GM23338 (cell line): ENCODE results near the gene TEPSIN. TPM values are rescaled to one million over a fixed set of nuclear protein-coding genes. Genes with fewer than 3 reads are reported as not detected.

Experiments
- ATAC-seq: fragments of 200-7000 bp; cut with Tn5 transposase; 3 replicates; pipeline ENCODE4 v1.9.1; 2020
- DNase-seq: peaks from one replicate; pipeline ENCODE4 v3.0.0-alpha.2; 2015; ENCODE audit warnings: low spot score
- H2AFZ ChIP-seq: fragments of 200-600 bp; sonication (generic); 2 replicates; pipeline ENCODE4 v1.8.0; 2016; ENCODE audit warnings: antibody characterized with exemption, mild to moderate bottlenecking, moderate library complexity
- H3F3A ChIP-seq: fragments of 200-600 bp; sonication (generic); replicated peaks from 2 replicates; pipeline ENCODE4 v1.8.0; 2017; ENCODE audit warnings: antibody characterized with exemption, mixed run types, low read depth
- H3K27ac ChIP-seq: fragments of 200-600 bp; sonication (generic); 2 replicates; pipeline ENCODE4 v1.6.1; 2016; ENCODE audit warnings: low read depth
- H3K27me3 ChIP-seq: fragments of 200-600 bp; sonication (generic); 2 replicates; pipeline ENCODE4 v1.8.0; 2016; ENCODE audit warnings: mild to moderate bottlenecking, mixed run types, moderate library complexity; ENCODE audit not compliant: insufficient read depth
- H3K36me3 ChIP-seq: fragments of 200-600 bp; sonication (generic); 2 replicates; pipeline ENCODE4 v1.8.0; 2016; ENCODE audit warnings: mild to moderate bottlenecking; ENCODE audit not compliant: insufficient read depth
- H3K4me1 ChIP-seq: fragments of 200-600 bp; sonication (generic); 2 replicates; pipeline ENCODE4 v1.8.0; 2016; ENCODE audit warnings: mild to moderate bottlenecking, moderate library complexity; ENCODE audit not compliant: insufficient read depth
- H3K4me2 ChIP-seq: fragments of 200-600 bp; sonication (generic); 2 replicates; pipeline ENCODE4 v1.7.1; 2017; ENCODE audit warnings: mixed run types
- H3K4me3 ChIP-seq: fragments of 200-600 bp; sonication (generic); 2 replicates; pipeline ENCODE4 v1.6.1; 2016; ENCODE audit warnings: mixed run types
- H3K79me2 ChIP-seq: fragments of 200-600 bp; sonication (generic); replicated peaks from 2 replicates; pipeline ENCODE4 v1.8.0; 2017; ENCODE audit warnings: mild to moderate bottlenecking; ENCODE audit not compliant: insufficient read depth
- H3K9me2 ChIP-seq: fragments of 200-600 bp; sonication (generic); 2 replicates; pipeline ENCODE4 v1.8.0; 2017; ENCODE audit not compliant: insufficient read depth
- H4K20me1 ChIP-seq: fragments of 200-600 bp; sonication (generic); replicated peaks from 2 replicates; pipeline ENCODE4 v1.8.0; 2017; ENCODE audit warnings: mild to moderate bottlenecking; ENCODE audit not compliant: insufficient read depth
- H3K27ac Mint-ChIP-seq: 2 replicates; pipeline ENCODE4 v1.8.0; 2020; ENCODE audit warnings: inconsistent platforms, mild to moderate bottlenecking, moderate library complexity, mixed read lengths
- H3K27me3 Mint-ChIP-seq: 3 replicates; pipeline ENCODE4 v1.8.0; 2022; ENCODE audit warnings: low read depth, mild to moderate bottlenecking, moderate library complexity, mixed read lengths, inconsistent platforms; ENCODE audit not compliant: insufficient read depth, poor library complexity
- H3K36me3 Mint-ChIP-seq: 3 replicates; pipeline ENCODE4 v1.8.0; 2021; ENCODE audit warnings: low read depth, mild to moderate bottlenecking, inconsistent platforms, moderate library complexity, mixed read lengths
- H3K4me1 Mint-ChIP-seq: 3 replicates; pipeline ENCODE4 v1.8.0; 2020; ENCODE audit warnings: mild to moderate bottlenecking, inconsistent platforms, mixed read lengths
- H3K4me3 Mint-ChIP-seq: 3 replicates; pipeline ENCODE4 v1.8.0; 2021; ENCODE audit warnings: moderate library complexity, mild to moderate bottlenecking, inconsistent platforms, mixed read lengths
- H3K9me3 Mint-ChIP-seq: 3 replicates; pipeline ENCODE4 v1.8.0; 2020; ENCODE audit warnings: moderate library complexity, mild to moderate bottlenecking, inconsistent platforms, mixed read lengths
- CREB1 ChIP-seq: fragments of 250-450 bp; sonication (Bioruptor Pico); IDR thresholded peaks from 2 replicates; pipeline ENCODE4 v1.5.0; 2020; ENCODE audit warnings: low read depth, mild to moderate bottlenecking, moderate library complexity
- CTCF ChIP-seq, 2 experiments: fragments of 200-600 bp in 1 of 2; sonication (generic) in 1 of 2; conservative IDR thresholded peaks; 2 replicates each; pipeline versions ENCODE4 v1.5.1 to v1.6.1; 2016 to 2017; ENCODE audit warnings: antibody characterized with exemption in 2 of 2, low read depth in 2 of 2, mild to moderate bottlenecking in 2 of 2, moderate library complexity in 1 of 2
- EZH2 ChIP-seq: fragments of 200-600 bp; sonication (generic); IDR thresholded peaks from one replicate; pipeline ENCODE4 v1.8.0; 2017; ENCODE audit warnings: antibody characterized with exemption, mild to moderate bottlenecking, low read depth; ENCODE audit not compliant: unreplicated experiment
- EZH2phosphoT487 ChIP-seq: fragments of 200-600 bp; sonication (generic); IDR thresholded peaks from one replicate; pipeline ENCODE4 v1.8.1; 2018; ENCODE audit warnings: antibody characterized with exemption; ENCODE audit not compliant: unreplicated experiment
- JUNB ChIP-seq: IDR thresholded peaks from one replicate; pipeline ENCODE4 v1.6.1; 2016; ENCODE audit warnings: antibody characterized with exemption; ENCODE audit not compliant: unreplicated experiment
- NANOG ChIP-seq: IDR thresholded peaks from 2 replicates; pipeline ENCODE4 v1.6.1; 2016; ENCODE audit warnings: antibody characterized with exemption, borderline replicate concordance
- POLR2AphosphoS5 ChIP-seq: IDR thresholded peaks from 2 replicates; pipeline ENCODE4 v1.6.1; 2016; ENCODE audit warnings: antibody characterized with exemption, low read depth
- REST ChIP-seq: IDR thresholded peaks from one replicate; pipeline ENCODE4 v1.6.1; 2018; ENCODE audit warnings: antibody characterized with exemption; ENCODE audit not compliant: unreplicated experiment
- STAT1 ChIP-seq: IDR thresholded peaks from one replicate; pipeline ENCODE4 v1.6.1; 2016; ENCODE audit warnings: antibody characterized with exemption; ENCODE audit not compliant: unreplicated experiment
- ZNF114 ChIP-seq: fragments of 250-450 bp; sonication (Bioruptor Pico); IDR thresholded peaks from 2 replicates; pipeline ENCODE4 v1.5.0; 2020; ENCODE audit warnings: mild to moderate bottlenecking, moderate library complexity
- ZNF331 ChIP-seq: fragments of 250-450 bp; sonication (Bioruptor Pico); IDR thresholded peaks from 2 replicates; pipeline ENCODE4 v1.5.0; 2020; ENCODE audit warnings: low read depth, mild to moderate bottlenecking, moderate library complexity
- ZNF462 ChIP-seq: fragments of 250-450 bp; sonication (Bioruptor Pico); IDR thresholded peaks from 2 replicates; pipeline ENCODE4 v1.5.0; 2020; ENCODE audit warnings: mild to moderate bottlenecking, moderate library complexity
- polyA plus RNA-seq: library from polyadenylated mRNA; unstranded; fragments of >200 nt; fragmentation: Nextera tagmentation; extraction: Ambion mirVana; gene quantifications from 2 replicates; pipeline ENCODE4 v1.2.1, GENCODE V29; 2016
- total RNA-seq: library from RNA; depleted of rRNA; stranded (reverse); fragments of >200 nt; shearing (Covaris generic); gene quantifications from 2 replicates; pipeline ENCODE4 v1.2.3, GENCODE V29; 2014
- TF ChIP-seq, protein P1 (sequence below): IDR thresholded peaks from 2 replicates; pipeline ENCODE4 v1.6.1; 2016; ENCODE audit warnings: antibody characterized with exemption

Gene TEPSIN
- total and polyA plus RNA-seq, 2 experiments from 2014 or later, result 4.4 to 25.3 TPM

DNA sequence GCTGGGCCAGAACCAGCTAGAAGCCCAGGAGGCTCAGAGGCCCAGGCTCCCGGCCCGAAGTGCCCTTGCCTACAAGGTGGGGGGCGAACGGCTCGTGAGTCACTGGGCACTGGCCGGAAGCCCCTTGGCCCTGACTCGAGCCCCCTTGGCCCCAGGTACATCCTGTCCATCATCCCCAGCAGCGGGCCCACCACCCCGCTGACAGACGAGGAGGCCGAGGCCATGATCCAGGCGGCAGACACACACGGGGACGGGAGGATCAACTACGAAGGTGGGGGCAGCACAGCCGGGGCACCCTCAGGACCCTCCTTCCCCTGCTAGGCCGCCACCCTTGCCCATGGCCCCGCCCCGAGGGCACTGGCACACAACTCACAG, 57.1 kb downstream of the TEPSIN start:
- no peak for TF ChIP-seq ZNF462
- TF ChIP-seq, protein P1, sequence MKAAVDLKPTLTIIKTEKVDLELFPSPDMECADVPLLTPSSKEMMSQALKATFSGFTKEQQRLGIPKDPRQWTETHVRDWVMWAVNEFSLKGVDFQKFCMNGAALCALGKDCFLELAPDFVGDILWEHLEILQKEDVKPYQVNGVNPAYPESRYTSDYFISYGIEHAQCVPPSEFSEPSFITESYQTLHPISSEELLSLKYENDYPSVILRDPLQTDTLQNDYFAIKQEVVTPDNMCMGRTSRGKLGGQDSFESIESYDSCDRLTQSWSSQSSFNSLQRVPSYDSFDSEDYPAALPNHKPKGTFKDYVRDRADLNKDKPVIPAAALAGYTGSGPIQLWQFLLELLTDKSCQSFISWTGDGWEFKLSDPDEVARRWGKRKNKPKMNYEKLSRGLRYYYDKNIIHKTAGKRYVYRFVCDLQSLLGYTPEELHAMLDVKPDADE, result no peak
- no peak for TF ChIP-seq REST
- TF ChIP-seq POLR2AphosphoS5, result no peak
- no peak for TF ChIP-seq STAT1
- no peak for TF ChIP-seq CTCF (conservative IDR thresholded peaks at IDR 0.05; ENCODE audit: low read depth in 2 of 2)
- TF ChIP-seq CREB1 (CRISPR knock-in tag), result no peak
- TF ChIP-seq EZH2phosphoT487, result no peak
- TF ChIP-seq ZNF331 (CRISPR knock-in tag), result no peak
- no peak for TF ChIP-seq EZH2
- no peak for TF ChIP-seq ZNF114
- no peak for TF ChIP-seq JUNB
- TF ChIP-seq NANOG, result no peak
- ATAC-seq, result no peak
- Histone ChIP-seq H3F3A (no peaks in the 10 kb centered on the region), H3K79me2 (no peaks in the 10 kb centered on the region), H3K27ac (no peak overlapping the region), H3K9me2 (no peaks in the 10 kb centered on the region), H3K4me3 (no peak overlapping the region), H3K4me2 (no peak overlapping the region), H3K36me3 (no peaks in the 10 kb centered on the region), H3K27me3 (no peaks in the 10 kb centered on the region), H2AFZ (no peak overlapping the region), H3K4me1 (no peaks in the 10 kb centered on the region), H4K20me1 (no peaks in the 10 kb centered on the region)
- Mint-ChIP-seq H3K27me3 (peaks cover 11% of the 10 kb centered on the region), H3K9me3 (no peaks in the 10 kb centered on the region; the same call in 2 of the 3 replicates), H3K4me3 (no peak overlapping the region), H3K4me1 (no peaks in the 10 kb centered on the region; the same call in 2 of the 3 replicates), H3K27ac (no peak overlapping the region), H3K36me3 (no peaks in the 10 kb centered on the region)
- DNase-seq, result no peak
